Measurements from ENCODE around the gene CHAC1. TPM values are rescaled to one million over a fixed set of nuclear protein-coding genes. Genes with fewer than 3 reads are reported as not detected.

The CHAC1 gene
- total RNA-seq, 1 experiment from 2014 or later, result 48.7 TPM

DNA sequence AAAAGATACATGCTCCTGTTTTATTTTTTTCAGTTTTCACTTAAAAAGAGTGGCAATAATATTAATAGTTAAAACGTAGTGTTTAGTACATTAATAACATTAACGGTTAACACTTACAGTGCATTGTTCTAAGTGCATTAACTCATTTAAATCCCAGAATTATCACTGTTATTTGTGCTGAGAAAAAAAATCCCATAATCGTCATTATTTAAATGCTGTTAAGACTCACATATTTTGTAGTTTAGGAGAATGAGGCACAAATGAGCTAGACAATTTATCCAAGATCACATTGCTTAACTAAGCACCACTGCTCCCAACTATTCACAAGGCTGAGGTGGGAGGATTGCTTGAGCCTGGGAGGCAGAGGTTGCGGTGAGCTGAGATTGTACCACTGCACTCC is 34.9 kb downstream of the CHAC1 start:
- Histone ChIP-seq H2BK15ac (ENCODE audit: low read depth, low read length) (no peak overlapping the region), H3K23me2 (ENCODE audit: insufficient read length, low read depth, low read length, poor library complexity, severe bottlenecking) (no peaks in the 10 kb centered on the region), H2BK12ac (ENCODE audit: insufficient read length, low read depth, low read length) (no peak overlapping the region), H3K4me1 (ENCODE audit: insufficient read depth, low read length) (no peaks in the 10 kb centered on the region), H2BK5ac (ENCODE audit: insufficient read length, low read length) (no peak overlapping the region), H4K20me1 (ENCODE audit: control insufficient read depth, insufficient read depth, insufficient read length) (no peaks in the 10 kb centered on the region), H3K79me2 (ENCODE audit: insufficient read depth, low read length) (no peaks in the 10 kb centered on the region), H2BK20ac (ENCODE audit: low read depth, low read length, poor library complexity, severe bottlenecking) (no peak overlapping the region), H3K9me3 (ENCODE audit: control insufficient read depth, low read depth, low read length) (no peaks in the 10 kb centered on the region), H3K4me2 (ENCODE audit: insufficient read depth, insufficient read length, low read length) (no peak overlapping the region), H3K27ac (ENCODE audit: insufficient read length, low read depth, low read length) (no peak overlapping the region), H4K8ac (replicated peaks; ENCODE audit: insufficient read length, low read depth, low read length) (no peak overlapping the region), H4K5ac (ENCODE audit: insufficient read length, low read depth, low read length) (no peak overlapping the region), H3T11ph (ENCODE audit: low read length) (no peak overlapping the region), H3K14ac (ENCODE audit: insufficient read depth, low read length) (no peak overlapping the region), H3K9ac (ENCODE audit: extremely low read depth, insufficient read length, low read length) (no peak overlapping the region), H4K91ac (ENCODE audit: insufficient read length, low read depth, low read length) (no peak overlapping the region), H3K4ac (ENCODE audit: low read depth, low read length) (no peak overlapping the region), H3K79me1 (ENCODE audit: insufficient read depth, low read depth, low read length, poor library complexity, severe bottlenecking) (no peaks in the 10 kb centered on the region), H3K18ac (ENCODE audit: insufficient read length, low read depth, low read length) (no peak overlapping the region), H3K27me3 (ENCODE audit: insufficient read depth, low read length) (no peaks in the 10 kb centered on the region), H2AFZ (ENCODE audit: low read length) (no peak overlapping the region), H2AK5ac (ENCODE audit: insufficient read length, low read length) (no peak overlapping the region), H3K56ac (ENCODE audit: insufficient read length, low read depth, low read length) (no peak overlapping the region), H3K23ac (ENCODE audit: insufficient read length, low read depth, low read length) (no peak overlapping the region), H2BK120ac (ENCODE audit: low read depth, low read length, poor library complexity, severe bottlenecking) (no peak overlapping the region)
- TF ChIP-seq, protein P1, sequence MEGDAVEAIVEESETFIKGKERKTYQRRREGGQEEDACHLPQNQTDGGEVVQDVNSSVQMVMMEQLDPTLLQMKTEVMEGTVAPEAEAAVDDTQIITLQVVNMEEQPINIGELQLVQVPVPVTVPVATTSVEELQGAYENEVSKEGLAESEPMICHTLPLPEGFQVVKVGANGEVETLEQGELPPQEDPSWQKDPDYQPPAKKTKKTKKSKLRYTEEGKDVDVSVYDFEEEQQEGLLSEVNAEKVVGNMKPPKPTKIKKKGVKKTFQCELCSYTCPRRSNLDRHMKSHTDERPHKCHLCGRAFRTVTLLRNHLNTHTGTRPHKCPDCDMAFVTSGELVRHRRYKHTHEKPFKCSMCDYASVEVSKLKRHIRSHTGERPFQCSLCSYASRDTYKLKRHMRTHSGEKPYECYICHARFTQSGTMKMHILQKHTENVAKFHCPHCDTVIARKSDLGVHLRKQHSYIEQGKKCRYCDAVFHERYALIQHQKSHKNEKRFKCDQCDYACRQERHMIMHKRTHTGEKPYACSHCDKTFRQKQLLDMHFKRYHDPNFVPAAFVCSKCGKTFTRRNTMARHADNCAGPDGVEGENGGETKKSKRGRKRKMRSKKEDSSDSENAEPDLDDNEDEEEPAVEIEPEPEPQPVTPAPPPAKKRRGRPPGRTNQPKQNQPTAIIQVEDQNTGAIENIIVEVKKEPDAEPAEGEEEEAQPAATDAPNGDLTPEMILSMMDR (conservative IDR thresholded peaks at IDR 0.05), result no peak
- Mint-ChIP-seq H3K4me3 (no peak overlapping the region), H3K9me3 (no peaks in the 10 kb centered on the region), H3K4me1 (peaks cover 2 to 3% of the 10 kb centered on the region in 2 experiments; a peak in 2 of 4 replicates), H3K36me3 (ENCODE audit: insufficient read depth in 1 of 3, low read depth in 3 of 3) (peaks cover 31 to 81% (median 56%) of the 10 kb centered on the region in 3 experiments), H3K27ac (no peak overlapping the region), H3K27me3 (ENCODE audit: low read depth) (no peaks in the 10 kb centered on the region)
- no CpG with 5 or more reads among the region's 4 CpGs for WGBS (ENCODE audit: extremely low coverage, insufficient read length, low lambda C conversion rate)
- no peak for DNase-seq

Data from H9 (cell line).